NCI-H226 (cell line): ENCODE measurements around the gene EPHA6.
A peak's percentile ranks its signal among the peaks of the same experiment; 100 is the strongest.
"Not testable (repeated sequence)": the region's sequence is repeated elsewhere in the genome, so short reads cannot be mapped to it uniquely, and the experiment has no call there.

Experiments
- DNase-seq: peaks from one replicate; pipeline ENCODE4 v3.0.0-alpha.2; 2015

The EPHA6 gene

GRCh38 chr3:96931119-96931862 lies 116.9 kb downstream of the EPHA6 start:
- DNase-seq: no peak

GRCh38 chr3:96942131-96942530 lies 127.7 kb downstream of the EPHA6 start:
- not testable (repeated sequence) for DNase-seq

GRCh38 chr3:96958856-96959255 lies 144.5 kb downstream of the EPHA6 start:
- DNase-seq: no peak

GRCh38 chr3:96959474-96959873 lies 145.1 kb downstream of the EPHA6 start:
- no peak for DNase-seq

GRCh38 chr3:96959901-96960641 lies 145.7 kb downstream of the EPHA6 start:
- DNase-seq: peak; percentile 85

- peak; percentile 16 for DNase-seq
Measured at GRCh38 chr3:96960661-96961330, 146.4 kb downstream of the EPHA6 start.

GRCh38 chr3:96961576-96961975 lies 147.2 kb downstream of the EPHA6 start:
- DNase-seq: peak; percentile 55

GRCh38 chr3:96966181-96966929 lies 152.0 kb downstream of the EPHA6 start:
- no peak for DNase-seq

- peak; percentile 35 for DNase-seq
Measured at GRCh38 chr3:96970211-96970610, 155.8 kb downstream of the EPHA6 start.

- no peak for DNase-seq
Measured at GRCh38 chr3:96977671-96978070, 163.3 kb downstream of the EPHA6 start.

GRCh38 chr3:96983716-96984115 lies 169.3 kb downstream of the EPHA6 start:
- not testable (repeated sequence) for DNase-seq

- no peak for DNase-seq
Measured at GRCh38 chr3:96986241-96986640, 171.8 kb downstream of the EPHA6 start.

GRCh38 chr3:96991231-96991630 lies 176.8 kb downstream of the EPHA6 start:
- DNase-seq: no peak

GRCh38 chr3:96991800-96992365 lies 177.5 kb downstream of the EPHA6 start:
- no peak for DNase-seq

- DNase-seq: no peak
Measured at GRCh38 chr3:96994988-96995387, 180.6 kb downstream of the EPHA6 start.

- DNase-seq: no peak
Measured at GRCh38 chr3:96996009-96996408, 181.6 kb downstream of the EPHA6 start.

GRCh38 chr3:97001611-97002010 lies 187.2 kb downstream of the EPHA6 start:
- DNase-seq: no peak

GRCh38 chr3:97009427-97010019 lies 195.1 kb downstream of the EPHA6 start:
- DNase-seq: no peak

- DNase-seq: no peak
Measured at GRCh38 chr3:97010881-97011657, 196.7 kb downstream of the EPHA6 start.

- no peak for DNase-seq
Measured at GRCh38 chr3:97021778-97022177, 207.4 kb downstream of the EPHA6 start.

GRCh38 chr3:97025612-97026011 lies 211.2 kb downstream of the EPHA6 start:
- not testable (repeated sequence) for DNase-seq
